H9 (cell line): ENCODE measurements around the gene TGM2. TPM values are rescaled to one million over a fixed set of nuclear protein-coding genes. Genes with fewer than 3 reads are reported as not detected.

Experiments used
- DNase-seq: peaks from one replicate; pipeline ENCODE4 v3.0.0-alpha.2; 2017
- H2AFZ ChIP-seq: one replicate; pipeline ENCODE4 v1.6.1; 2013; ENCODE audit warnings: mild to moderate bottlenecking, low read length, control low read depth, moderate library complexity
- H2AK5ac ChIP-seq: 2 replicates; pipeline ENCODE4 v1.6.1; 2013; ENCODE audit warnings: low read length, control low read depth, mixed read lengths; ENCODE audit not compliant: insufficient read length
- H2BK120ac ChIP-seq: one replicate; pipeline ENCODE4 v1.6.1; 2013; ENCODE audit warnings: low read depth, mild to moderate bottlenecking, low read length, control low read depth, inconsistent platforms; ENCODE audit not compliant: poor library complexity, severe bottlenecking
- H2BK12ac ChIP-seq: 2 replicates; pipeline ENCODE4 v1.6.1; 2013; ENCODE audit warnings: low read length, control low read depth, mixed read lengths, low read depth; ENCODE audit not compliant: insufficient read length
- H2BK15ac ChIP-seq: 2 replicates; pipeline ENCODE4 v1.6.1; 2013; ENCODE audit warnings: low read depth, low read length, control low read depth
- H2BK20ac ChIP-seq: one replicate; pipeline ENCODE4 v1.6.1; 2013; ENCODE audit warnings: low read depth, mild to moderate bottlenecking, low read length, control low read depth, inconsistent platforms; ENCODE audit not compliant: poor library complexity, severe bottlenecking
- H2BK5ac ChIP-seq: 2 replicates; pipeline ENCODE4 v1.6.1; 2013; ENCODE audit warnings: low read length, control low read depth, mixed read lengths; ENCODE audit not compliant: insufficient read length
- H3K14ac ChIP-seq: 2 replicates; pipeline ENCODE4 v1.6.1; 2013; ENCODE audit warnings: low read length, control low read depth; ENCODE audit not compliant: insufficient read depth
- H3K18ac ChIP-seq: 2 replicates; pipeline ENCODE4 v1.6.1; 2013; ENCODE audit warnings: low read depth, mild to moderate bottlenecking, mixed read lengths, low read length, control low read depth; ENCODE audit not compliant: insufficient read length
- H3K23ac ChIP-seq: 2 replicates; pipeline ENCODE4 v1.6.1; 2013; ENCODE audit warnings: low read length, control low read depth, mixed read lengths, low read depth; ENCODE audit not compliant: insufficient read length
- H3K23me2 ChIP-seq: 2 replicates; pipeline ENCODE4 v1.6.1; 2013; ENCODE audit warnings: low read depth, mild to moderate bottlenecking, mixed read lengths, low read length, control low read depth; ENCODE audit not compliant: insufficient read length, poor library complexity, severe bottlenecking
- H3K27ac ChIP-seq: 2 replicates; pipeline ENCODE4 v1.5.1; 2013; ENCODE audit warnings: low read length, control low read depth, mixed read lengths, low read depth; ENCODE audit not compliant: insufficient read length
- H3K27me3 ChIP-seq: 2 replicates; pipeline ENCODE4 v1.6.1; 2013; ENCODE audit warnings: low read length, control low read depth, inconsistent platforms; ENCODE audit not compliant: insufficient read depth
- H3K4ac ChIP-seq: 2 replicates; pipeline ENCODE4 v1.6.1; 2013; ENCODE audit warnings: low read depth, mild to moderate bottlenecking, control low read depth, inconsistent platforms, low read length, moderate library complexity
- H3K4me1 ChIP-seq: 2 replicates; pipeline ENCODE4 v1.6.1; 2013; ENCODE audit warnings: low read length, control low read depth, inconsistent platforms; ENCODE audit not compliant: insufficient read depth
- H3K4me2 ChIP-seq: 2 replicates; pipeline ENCODE4 v1.6.1; 2013; ENCODE audit warnings: low read length, control low read depth, mixed read lengths; ENCODE audit not compliant: insufficient read length, insufficient read depth
- H3K56ac ChIP-seq: 2 replicates; pipeline ENCODE4 v1.6.1; 2013; ENCODE audit warnings: low read depth, mild to moderate bottlenecking, mixed read lengths, low read length, control low read depth; ENCODE audit not compliant: insufficient read length
- H3K79me1 ChIP-seq: 2 replicates; pipeline ENCODE4 v1.6.1; 2013; ENCODE audit warnings: low read depth, mild to moderate bottlenecking, moderate library complexity, low read length, control low read depth, inconsistent platforms; ENCODE audit not compliant: insufficient read depth, poor library complexity, severe bottlenecking
- H3K79me2 ChIP-seq: 2 replicates; pipeline ENCODE4 v1.6.1; 2013; ENCODE audit warnings: low read length, control low read depth, inconsistent platforms; ENCODE audit not compliant: insufficient read depth
- H3K9ac ChIP-seq: 2 replicates; pipeline ENCODE4 v1.6.1; 2013; ENCODE audit warnings: low read length, control low read depth, mixed read lengths; ENCODE audit not compliant: insufficient read length; ENCODE audit errors: extremely low read depth
- H3K9me3 ChIP-seq: one replicate; pipeline ENCODE4 v1.6.1; 2013; ENCODE audit warnings: low read depth, low read length, inconsistent platforms; ENCODE audit not compliant: control insufficient read depth
- H3T11ph ChIP-seq: one replicate; pipeline ENCODE4 v1.6.1; 2013; ENCODE audit warnings: mild to moderate bottlenecking, low read length, control low read depth, inconsistent platforms
- H4K20me1 ChIP-seq: one replicate; pipeline ENCODE4 v1.6.1; 2013; ENCODE audit not compliant: control insufficient read depth, insufficient read length, insufficient read depth
- H4K5ac ChIP-seq: 2 replicates; pipeline ENCODE4 v1.6.1; 2013; ENCODE audit warnings: low read depth, mild to moderate bottlenecking, mixed read lengths, low read length, control low read depth; ENCODE audit not compliant: insufficient read length
- H4K8ac ChIP-seq: replicated peaks from 2 replicates; pipeline ENCODE4 v1.6.1; 2013; ENCODE audit warnings: low read length, control low read depth, mixed read lengths, low read depth; ENCODE audit not compliant: insufficient read length
- H4K91ac ChIP-seq: 2 replicates; pipeline ENCODE4 v1.6.1; 2013; ENCODE audit warnings: low read depth, mild to moderate bottlenecking, moderate library complexity, mixed read lengths, low read length, control low read depth; ENCODE audit not compliant: insufficient read length
- H3K27ac Mint-ChIP-seq, 3 experiments: 2 replicates in 2 of 3; 3 replicates in 1 of 3; pipeline ENCODE4 v1.8.0; 2020 to 2021; ENCODE audit warnings: mixed read lengths in 3 of 3, mild to moderate bottlenecking in 1 of 3, moderate library complexity in 1 of 3
- H3K27me3 Mint-ChIP-seq: 2 replicates; pipeline ENCODE4 v1.8.0; 2021; ENCODE audit warnings: low read depth, mild to moderate bottlenecking, moderate library complexity, mixed read lengths
- H3K36me3 Mint-ChIP-seq, 3 experiments: 2 replicates in 2 of 3; 3 replicates in 1 of 3; pipeline ENCODE4 v1.8.0; 2020 to 2021; ENCODE audit warnings: low read depth in 3 of 3, mixed read lengths in 3 of 3; ENCODE audit not compliant: insufficient read depth in 1 of 3
- H3K4me1 Mint-ChIP-seq, 2 experiments: 2 replicates each; pipeline ENCODE4 v1.8.0; 2020; ENCODE audit warnings: mixed read lengths in 2 of 2
- H3K4me3 Mint-ChIP-seq, 2 experiments: 2 replicates in 1 of 2; 3 replicates in 1 of 2; pipeline ENCODE4 v1.8.0; 2020 to 2021; ENCODE audit warnings: mild to moderate bottlenecking in 2 of 2, mixed read lengths in 2 of 2, moderate library complexity in 1 of 2
- H3K9me3 Mint-ChIP-seq, 2 experiments: 2 replicates in 1 of 2; 3 replicates in 1 of 2; pipeline ENCODE4 v1.8.0; 2020; ENCODE audit warnings: mild to moderate bottlenecking in 2 of 2, mixed read lengths in 2 of 2, moderate library complexity in 1 of 2
- WGBS: extraction: QIAGEN DNeasy Blood & Tissue Kit; methylation state at CpG from one replicate; pipeline ENCODE4 v1.1.7; 2013; ENCODE audit warnings: missing lambda C conversion rate, low lambda C conversion rate, mixed read lengths; ENCODE audit not compliant: insufficient read length; ENCODE audit errors: extremely low coverage; 5-methylcytosine and 5-hydroxymethylcytosine counted together
- total RNA-seq: library from RNA; stranded (reverse); gene quantifications from 2 replicates; pipeline ENCODE4 v1.2.1, GENCODE V29; 2021
- TF ChIP-seq, protein P1 (sequence below): fragments of 200-600 bp; sonication (generic); conservative IDR thresholded peaks from 3 replicates; pipeline ENCODE4 v1.8.0; 2021; ENCODE audit warnings: antibody characterized with exemption, mild to moderate bottlenecking

Gene TGM2
- total RNA-seq, 1 experiment from 2014 or later: 1.1 TPM

GRCh38 chr20:38209054-38209675 lies 44.1 kb upstream of the TGM2 start:
- H2BK12ac ChIP-seq: no peak overlapping the region
- H3K56ac ChIP-seq: no peak overlapping the region
- H3K14ac ChIP-seq: no peak overlapping the region
- H3K9ac ChIP-seq: no peak overlapping the region
- H3K9me3 ChIP-seq: no peaks in the 10 kb centered on the region
- no peaks in the 10 kb centered on the region for H3K79me1 ChIP-seq
- Mint-ChIP-seq H3K27me3 (peaks cover 5% of the 10 kb centered on the region), H3K36me3 (no peaks in the 10 kb centered on the region), H3K4me3 (no peak overlapping the region), H3K9me3 (no peaks in the 10 kb centered on the region), H3K4me1 (no peaks in the 10 kb centered on the region), H3K27ac (no peak overlapping the region)
- no peak overlapping the region for H2BK20ac ChIP-seq
- H2BK15ac ChIP-seq: no peak overlapping the region
- H3K23me2 ChIP-seq: no peaks in the 10 kb centered on the region
- H3K79me2 ChIP-seq: no peaks in the 10 kb centered on the region
- no peak overlapping the region for H4K91ac ChIP-seq
- WGBS: no CpG with 5 or more reads among the region's 4 CpGs
- H2BK120ac ChIP-seq: no peak overlapping the region
- H3K27ac ChIP-seq: no peak overlapping the region
- H3K23ac ChIP-seq: no peak overlapping the region
- no peak overlapping the region for H4K5ac ChIP-seq
- no peak overlapping the region for H2BK5ac ChIP-seq
- no peak for DNase-seq
- no peak overlapping the region for H3K4me2 ChIP-seq
- H2AK5ac ChIP-seq: no peak overlapping the region
- no peak overlapping the region for H3K4ac ChIP-seq
- H4K20me1 ChIP-seq: no peaks in the 10 kb centered on the region
- H3T11ph ChIP-seq: no peak overlapping the region
- H3K18ac ChIP-seq: no peak overlapping the region
- H3K4me1 ChIP-seq: no peaks in the 10 kb centered on the region
- TF ChIP-seq, protein P1, sequence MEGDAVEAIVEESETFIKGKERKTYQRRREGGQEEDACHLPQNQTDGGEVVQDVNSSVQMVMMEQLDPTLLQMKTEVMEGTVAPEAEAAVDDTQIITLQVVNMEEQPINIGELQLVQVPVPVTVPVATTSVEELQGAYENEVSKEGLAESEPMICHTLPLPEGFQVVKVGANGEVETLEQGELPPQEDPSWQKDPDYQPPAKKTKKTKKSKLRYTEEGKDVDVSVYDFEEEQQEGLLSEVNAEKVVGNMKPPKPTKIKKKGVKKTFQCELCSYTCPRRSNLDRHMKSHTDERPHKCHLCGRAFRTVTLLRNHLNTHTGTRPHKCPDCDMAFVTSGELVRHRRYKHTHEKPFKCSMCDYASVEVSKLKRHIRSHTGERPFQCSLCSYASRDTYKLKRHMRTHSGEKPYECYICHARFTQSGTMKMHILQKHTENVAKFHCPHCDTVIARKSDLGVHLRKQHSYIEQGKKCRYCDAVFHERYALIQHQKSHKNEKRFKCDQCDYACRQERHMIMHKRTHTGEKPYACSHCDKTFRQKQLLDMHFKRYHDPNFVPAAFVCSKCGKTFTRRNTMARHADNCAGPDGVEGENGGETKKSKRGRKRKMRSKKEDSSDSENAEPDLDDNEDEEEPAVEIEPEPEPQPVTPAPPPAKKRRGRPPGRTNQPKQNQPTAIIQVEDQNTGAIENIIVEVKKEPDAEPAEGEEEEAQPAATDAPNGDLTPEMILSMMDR: no peak
- H2AFZ ChIP-seq: no peak overlapping the region
- no peaks in the 10 kb centered on the region for H3K27me3 ChIP-seq
- H4K8ac ChIP-seq: no peak overlapping the region
